ENCODE measurements around the gene SMURF2.
A peak's percentile ranks its signal among the peaks of the same experiment; 100 is the strongest.

Gene SMURF2

DNA sequence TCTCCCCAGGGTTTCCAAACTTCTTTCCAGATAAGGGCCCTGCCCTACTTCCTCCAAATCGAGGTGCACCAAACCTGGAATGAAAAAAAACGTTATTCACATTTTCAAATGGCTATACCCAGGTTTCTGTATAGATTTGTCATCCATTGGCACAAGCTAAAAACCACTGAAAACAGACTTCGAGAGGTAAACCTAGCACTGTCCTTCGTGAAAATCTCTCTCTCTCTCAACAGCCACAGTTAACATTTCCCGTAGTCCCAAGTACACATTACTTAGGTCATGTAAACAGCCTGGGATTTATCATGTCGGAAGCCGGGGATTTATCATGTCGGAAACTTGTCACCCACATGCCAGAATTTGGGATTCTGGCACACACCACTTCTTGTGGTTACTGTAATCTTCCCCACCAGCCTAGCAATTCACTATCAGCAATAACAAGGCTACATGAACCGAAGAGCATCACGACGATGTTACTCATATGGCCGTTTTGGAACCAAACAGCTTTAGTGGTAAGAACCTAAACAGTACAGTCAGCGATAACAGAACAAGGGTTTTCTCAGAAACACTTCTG is 157.3 kb downstream of the SMURF2 start:
- DNase-seq (ENCODE audit: low read depth, low spot score) = no peak
- no peak for TF ChIP-seq CTCF (IDR thresholded peaks at IDR 0.05; ENCODE audit: low read depth, low read length)
- peak overlapping the region; percentile 98 for H3K4me3 ChIP-seq (ENCODE audit: low read depth, low read length)
- in situ Hi-C loops (cut with HindIII; ENCODE audit: low sequenced_read_pairs) = no loop called here

GRCh38 chr17:64503821-64504768 is 158.0 kb downstream of the SMURF2 start:
- DNase-seq (ENCODE audit: low read depth, low spot score) = no peak
- in situ Hi-C loops (cut with HindIII; ENCODE audit: low sequenced_read_pairs) = no loop called here
- TF ChIP-seq CTCF (IDR thresholded peaks at IDR 0.05; ENCODE audit: low read depth, low read length) = no peak
- peak overlapping the region; percentile 98 for H3K4me3 ChIP-seq (ENCODE audit: low read depth, low read length)

DNA sequence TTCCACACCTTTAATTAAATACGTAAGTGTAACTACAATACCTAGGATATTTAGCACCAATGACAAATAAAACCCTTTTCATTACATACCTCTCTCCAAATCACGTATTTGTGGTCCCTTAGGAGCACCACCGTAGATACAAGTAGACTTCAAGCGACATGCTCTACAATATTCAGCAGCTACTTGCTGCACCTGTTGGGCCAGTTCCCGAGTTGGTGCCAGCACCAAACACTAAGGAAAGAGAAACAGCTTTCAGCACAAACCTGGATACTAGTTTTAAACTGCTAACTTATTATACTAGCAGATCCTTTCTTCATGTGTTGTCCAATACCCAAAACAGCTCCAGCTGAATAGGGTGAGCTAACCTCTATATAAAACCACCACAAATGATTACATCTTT is 158.8 kb downstream of the SMURF2 start:
- no peak for TF ChIP-seq CTCF (IDR thresholded peaks at IDR 0.05; ENCODE audit: low read depth, low read length)
- H3K4me3 ChIP-seq (ENCODE audit: low read depth, low read length) = no peak overlapping the region
- no peak for DNase-seq (ENCODE audit: low read depth, low spot score)
- in situ Hi-C loops (cut with HindIII; ENCODE audit: low sequenced_read_pairs) = no loop called here

GRCh38 chr17:64502809-64503208 is 159.3 kb downstream of the SMURF2 start:
- no peak for DNase-seq (ENCODE audit: low read depth, low spot score)
- no peak overlapping the region for H3K4me3 ChIP-seq (ENCODE audit: low read depth, low read length)
- no peak for TF ChIP-seq CTCF (IDR thresholded peaks at IDR 0.05; ENCODE audit: low read depth, low read length)
- in situ Hi-C loops (cut with HindIII; ENCODE audit: low sequenced_read_pairs) = no loop called here

DNA sequence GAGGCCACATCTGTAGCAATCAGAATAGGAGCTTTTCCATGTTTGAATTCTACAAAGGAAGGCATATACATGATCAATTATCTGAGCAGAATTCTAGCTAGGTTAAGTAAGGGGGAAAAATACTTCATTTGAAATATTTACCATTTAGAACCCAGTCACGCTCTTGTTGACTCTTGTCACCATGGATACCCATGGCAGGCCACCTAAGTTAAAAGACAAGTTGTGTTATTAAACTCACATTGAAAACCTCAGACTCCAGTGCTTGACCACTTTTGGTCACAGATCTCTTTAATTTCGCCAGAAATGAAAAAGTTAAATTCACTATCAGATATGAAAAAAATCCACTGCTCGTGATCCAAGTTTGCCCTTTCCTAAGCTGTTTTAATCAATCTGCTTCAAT is 160.1 kb downstream of the SMURF2 start:
- DNase-seq (ENCODE audit: low read depth, low spot score) = no peak
- no peak overlapping the region for H3K4me3 ChIP-seq (ENCODE audit: low read depth, low read length)
- in situ Hi-C loops (cut with HindIII; ENCODE audit: low sequenced_read_pairs) = no loop called here
- TF ChIP-seq CTCF (IDR thresholded peaks at IDR 0.05; ENCODE audit: low read depth, low read length) = no peak

- TF ChIP-seq CTCF (IDR thresholded peaks at IDR 0.05; ENCODE audit: low read depth, low read length) = no peak
- DNase-seq (ENCODE audit: low read depth, low spot score) = no peak
- H3K4me3 ChIP-seq (ENCODE audit: low read depth, low read length) = no peak overlapping the region
- in situ Hi-C loops (cut with HindIII; ENCODE audit: low sequenced_read_pairs) = no loop called here
These were observed 161.0 kb downstream of the SMURF2 start for GRCh38 chr17:64500862-64501765.

Measured in astrocyte of the spinal cord (primary cell).